Keratinocyte (primary cell): Measurements from ENCODE around the gene ACADL. TPM values are rescaled to one million over a fixed set of nuclear protein-coding genes. Genes with fewer than 3 reads are reported as not detected.

Source experiments
- DNase-seq: peaks from one replicate; pipeline ENCODE4 v3.0.0-alpha.2; 2011; ENCODE audit warnings: low read depth, missing footprints, low spot score
- FAIRE-seq: peaks from 2 replicates; lab custom pipeline; 2011; peaks lifted over from hg19 to GRCh38; lab: Jason Lieb, UNC
- H2AFZ ChIP-seq: 2 replicates; pipeline ENCODE4 v1.6.0; 2012; ENCODE audit warnings: low read length, control low read depth, inconsistent platforms; ENCODE audit not compliant: control insufficient read depth
- H3K27ac ChIP-seq: 2 replicates; pipeline ENCODE4 v1.5.1; 2011; ENCODE audit warnings: low read length; ENCODE audit not compliant: control insufficient read depth, insufficient read depth
- H3K27me3 ChIP-seq: 3 replicates; pipeline ENCODE4 v1.6.0; 2011; ENCODE audit warnings: low read length; ENCODE audit not compliant: control insufficient read depth, insufficient read depth; ENCODE audit errors: extremely low read depth
- H3K36me3 ChIP-seq, 2 experiments: 2 replicates in 1 of 2; 3 replicates in 1 of 2; pipeline ENCODE4 v1.5.1; 2011; ENCODE audit warnings: low read length in 2 of 2, mild to moderate bottlenecking in 1 of 2; ENCODE audit not compliant: control insufficient read depth in 2 of 2, insufficient read depth in 2 of 2; ENCODE audit errors: extremely low read depth in 1 of 2
- H3K4me1 ChIP-seq: 3 replicates; pipeline ENCODE4 v1.5.1; 2011; ENCODE audit warnings: low read length; ENCODE audit not compliant: control insufficient read depth, insufficient read depth; ENCODE audit errors: extremely low read depth
- H3K4me2 ChIP-seq: 3 replicates; pipeline ENCODE4 v1.6.0; 2011; ENCODE audit warnings: low read depth, low read length; ENCODE audit not compliant: control insufficient read depth, insufficient read depth; ENCODE audit errors: extremely low read depth
- H3K4me3 ChIP-seq, 3 experiments: fragments of 200-600 bp in 1 of 3; sonication (generic) in 1 of 3; 2 replicates in 2 of 3; 3 replicates in 1 of 3; pipeline ENCODE4 v1.5.1; 2011 to 2016; ENCODE audit warnings: low read length in 3 of 3, mild to moderate bottlenecking in 3 of 3, control low read depth in 2 of 3, inconsistent platforms in 1 of 3, low read depth in 1 of 3, mixed read lengths in 1 of 3, mixed run types in 1 of 3, moderate library complexity in 1 of 3; ENCODE audit not compliant: control insufficient read depth in 2 of 3, insufficient read depth in 2 of 3; ENCODE audit errors: extremely low read depth in 1 of 3
- H3K79me2 ChIP-seq: 2 replicates; pipeline ENCODE4 v1.6.0; 2012; ENCODE audit warnings: low read length; ENCODE audit not compliant: control insufficient read depth, insufficient read depth
- H3K9ac ChIP-seq: 3 replicates; pipeline ENCODE4 v1.6.0; 2011; ENCODE audit warnings: low read length; ENCODE audit not compliant: control insufficient read depth, insufficient read depth; ENCODE audit errors: extremely low read depth
- H3K9me1 ChIP-seq: 3 replicates; pipeline ENCODE4 v1.6.0; 2011; ENCODE audit warnings: low read length; ENCODE audit not compliant: control insufficient read depth, insufficient read depth; ENCODE audit errors: extremely low read depth
- H3K9me3 ChIP-seq: 2 replicates; pipeline ENCODE4 v1.5.1; 2012; ENCODE audit warnings: low read depth, low read length; ENCODE audit not compliant: control insufficient read depth
- H4K20me1 ChIP-seq: 3 replicates; pipeline ENCODE4 v1.6.0; 2011; ENCODE audit warnings: low read length; ENCODE audit not compliant: control insufficient read depth, insufficient read depth; ENCODE audit errors: extremely low read depth
- EZH2 ChIP-seq: IDR thresholded peaks from one replicate; pipeline ENCODE4 v1.6.1; 2012; ENCODE audit warnings: inconsistent platforms, mild to moderate bottlenecking, low read length, moderate library complexity
- dilution Hi-C: fragments of 300-500 bp; cut with MboI; formaldehyde crosslinking; loops from one replicate; pipeline ENCODE4 v1.7.0; 2020; ENCODE audit warnings: low sequenced_read_pairs; ENCODE audit not compliant: extremely low pct_ligation_motif_present
- polyA plus RNA-seq, 5 experiments: library from polyadenylated mRNA; depleted of rRNA in 3 of 5; stranded (reverse) in 3 of 5; stranded (forward) in 1 of 5; unstranded in 1 of 5; fragments of >200 nt; gene quantifications; 1 replicate in 1 of 5; 2 replicates in 3 of 5; 3 replicates in 1 of 5; pipeline versions ENCODE4 v1.2.1 to v1.2.3, GENCODE V29; 2011 to 2012; ENCODE audit warnings: missing spikeins in 2 of 5, low read depth in 1 of 5, low replicate concordance in 1 of 5
- TF ChIP-seq, protein P1 (sequence below), 3 experiments: IDR thresholded peaks in 1 of 3; conservative IDR thresholded peaks in 1 of 3; optimal IDR thresholded peaks in 1 of 3; 2 replicates in 2 of 3; 3 replicates in 1 of 3; pipeline versions ENCODE3 to v1.5.1; 2011; ENCODE audit warnings: low read length in 3 of 3, mild to moderate bottlenecking in 3 of 3, moderate library complexity in 2 of 3, control low read depth in 1 of 3, inconsistent platforms in 1 of 3; ENCODE audit not compliant: insufficient read depth in 2 of 3; ENCODE audit errors: extremely low read depth in 1 of 3

The ACADL gene
- polyA plus RNA-seq, 1 donor (not counting 4 experiments of a cell fraction or from before 2014, with no cell fraction given) = 0.10 TPM

DNA sequence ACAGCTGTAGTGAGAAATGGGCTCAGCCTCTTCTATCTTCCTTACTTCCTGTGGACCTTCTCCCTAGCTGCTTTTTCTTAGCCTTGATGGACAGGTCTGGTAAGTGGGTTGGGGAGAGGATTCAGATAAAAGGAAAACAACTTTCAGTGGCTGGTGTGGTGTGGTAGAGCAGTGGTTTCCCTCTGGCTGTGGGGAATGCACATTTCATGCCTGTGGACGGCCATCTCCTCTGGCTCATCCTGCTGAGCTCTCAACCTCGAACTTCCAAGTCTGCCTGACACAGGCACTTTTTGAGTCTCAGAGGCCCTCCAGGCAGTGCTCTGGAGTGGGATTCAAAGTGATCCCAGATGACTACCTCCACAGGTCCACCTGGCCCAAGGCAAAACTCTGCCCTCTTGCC is 38.6 kb upstream of the ACADL start:
- FAIRE-seq = no peak
- dilution Hi-C loops = no loop called here
- no peak for TF ChIP-seq EZH2
- TF ChIP-seq, protein P1, sequence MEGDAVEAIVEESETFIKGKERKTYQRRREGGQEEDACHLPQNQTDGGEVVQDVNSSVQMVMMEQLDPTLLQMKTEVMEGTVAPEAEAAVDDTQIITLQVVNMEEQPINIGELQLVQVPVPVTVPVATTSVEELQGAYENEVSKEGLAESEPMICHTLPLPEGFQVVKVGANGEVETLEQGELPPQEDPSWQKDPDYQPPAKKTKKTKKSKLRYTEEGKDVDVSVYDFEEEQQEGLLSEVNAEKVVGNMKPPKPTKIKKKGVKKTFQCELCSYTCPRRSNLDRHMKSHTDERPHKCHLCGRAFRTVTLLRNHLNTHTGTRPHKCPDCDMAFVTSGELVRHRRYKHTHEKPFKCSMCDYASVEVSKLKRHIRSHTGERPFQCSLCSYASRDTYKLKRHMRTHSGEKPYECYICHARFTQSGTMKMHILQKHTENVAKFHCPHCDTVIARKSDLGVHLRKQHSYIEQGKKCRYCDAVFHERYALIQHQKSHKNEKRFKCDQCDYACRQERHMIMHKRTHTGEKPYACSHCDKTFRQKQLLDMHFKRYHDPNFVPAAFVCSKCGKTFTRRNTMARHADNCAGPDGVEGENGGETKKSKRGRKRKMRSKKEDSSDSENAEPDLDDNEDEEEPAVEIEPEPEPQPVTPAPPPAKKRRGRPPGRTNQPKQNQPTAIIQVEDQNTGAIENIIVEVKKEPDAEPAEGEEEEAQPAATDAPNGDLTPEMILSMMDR (optimal IDR thresholded peaks at IDR 0.05 in 1 of 3, IDR thresholded peaks at IDR 0.05 in 1 of 3, conservative IDR thresholded peaks at IDR 0.05 in 1 of 3; ENCODE audit: extremely low read depth in 1 of 3, insufficient read depth in 2 of 3, low read length in 3 of 3) = no peak

DNA sequence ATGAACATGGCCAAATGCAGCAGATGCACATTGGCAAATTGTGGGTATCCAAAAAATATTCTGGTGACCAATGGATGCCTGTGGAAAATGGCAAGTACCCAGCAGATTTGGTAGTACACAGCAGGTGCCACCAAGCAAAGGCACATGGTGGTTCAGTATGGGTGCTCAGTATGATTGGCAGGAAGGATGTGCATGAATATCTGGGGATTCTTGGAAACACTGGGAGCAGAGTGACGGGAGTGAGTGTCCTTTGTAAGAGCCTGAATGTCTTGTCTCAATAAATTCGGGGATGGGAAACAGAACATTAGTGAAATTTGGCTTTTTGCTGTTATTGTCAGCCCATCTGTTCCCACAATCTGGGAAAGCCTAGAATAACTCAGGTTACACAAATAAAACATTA is 36.8 kb upstream of the ACADL start:
- Histone ChIP-seq H3K4me1 (no peaks in the 10 kb centered on the region), H3K4me3 (no peak overlapping the region), H3K9ac (no peak overlapping the region), H4K20me1 (no peaks in the 10 kb centered on the region), H3K9me3 (no peaks in the 10 kb centered on the region), H3K27ac (no peak overlapping the region), H3K9me1 (no peaks in the 10 kb centered on the region), H3K4me2 (no peak overlapping the region), H2AFZ (no peak overlapping the region), H3K27me3 (no peaks in the 10 kb centered on the region), H3K79me2 (no peaks in the 10 kb centered on the region), H3K36me3 (no peaks in the 10 kb centered on the region)
- FAIRE-seq = no peak
- dilution Hi-C loops = no loop called here
- no peak for DNase-seq
- TF ChIP-seq, protein P1 (optimal IDR thresholded peaks at IDR 0.05 in 1 of 3, IDR thresholded peaks at IDR 0.05 in 1 of 3, conservative IDR thresholded peaks at IDR 0.05 in 1 of 3; ENCODE audit: extremely low read depth in 1 of 3, insufficient read depth in 2 of 3, low read length in 3 of 3) = no peak
- TF ChIP-seq EZH2 = no peak

More for the DNA sequence above, 38.6 kb upstream of the ACADL start:
- DNase-seq = no peak
- Histone ChIP-seq H3K9me1 (no peaks in the 10 kb centered on the region), H3K4me3 (no peak overlapping the region), H3K4me2 (no peak overlapping the region), H3K4me1 (no peaks in the 10 kb centered on the region), H2AFZ (no peak overlapping the region), H3K27ac (no peak overlapping the region), H4K20me1 (no peaks in the 10 kb centered on the region), H3K9ac (no peak overlapping the region), H3K79me2 (no peaks in the 10 kb centered on the region), H3K27me3 (no peaks in the 10 kb centered on the region), H3K36me3 (no peaks in the 10 kb centered on the region), H3K9me3 (no peaks in the 10 kb centered on the region)
